Testis (tissue), 3 donors: ENCODE data around the gene SELE. TPM values are rescaled to one million over a fixed set of nuclear protein-coding genes. Genes with fewer than 3 reads are reported as not detected.

Source experiments
- DNase-seq: peaks from one replicate; pipeline ENCODE4 v3.0.0-alpha.2; 2019
- H3K27ac ChIP-seq, 2 donors: fragments of 200-600 bp; sonication (generic); one replicate each; pipeline ENCODE4 v1.5.1; 2019
- H3K27me3 ChIP-seq: fragments of 200-600 bp; sonication (generic); one replicate; pipeline ENCODE4 v1.5.1; 2019
- H3K36me3 ChIP-seq: fragments of 200-600 bp; sonication (generic); one replicate; pipeline ENCODE4 v1.5.1; 2017; ENCODE audit warnings: low read depth; ENCODE audit errors: missing control alignments
- H3K4me1 ChIP-seq: fragments of 200-600 bp; sonication (generic); one replicate; pipeline ENCODE4 v1.5.1; 2019
- H3K4me3 ChIP-seq, 2 donors: fragments of 200-600 bp; sonication (generic); one replicate each; pipeline ENCODE4 v1.5.1; 2017 to 2019
- H3K9me3 ChIP-seq: fragments of 200-600 bp; sonication (generic); one replicate; pipeline ENCODE4 v1.5.1; 2017
- CTCF ChIP-seq, 3 experiments: fragments of 450-650 bp in 2 of 3; fragments of 200-600 bp in 1 of 3; sonication (generic) in 1 of 3; IDR thresholded peaks; one replicate each; pipeline ENCODE4 v1.5.1; 2016 to 2019; ENCODE audit warnings: antibody characterized with exemption in 3 of 3, mild to moderate bottlenecking in 2 of 3, moderate library complexity in 1 of 3
- POLR2A ChIP-seq: fragments of 450-650 bp; IDR thresholded peaks from one replicate; pipeline ENCODE4 v1.6.1; 2017; ENCODE audit warnings: antibody characterized with exemption, mild to moderate bottlenecking, moderate library complexity
- WGBS, 2 donors: methylation state at CpG; one replicate each; pipeline ENCODE4 v1.1.5; 2018; 5-methylcytosine and 5-hydroxymethylcytosine counted together
- intact Hi-C: fragments of 100-400 bp; cut with DNase I; formaldehyde crosslinking; loops from one replicate; pipeline ENCODE4 v1.15.1; 2023; ENCODE audit warnings: low total_unique reads
- polyA plus RNA-seq: library from polyadenylated mRNA; stranded (reverse); fragments of 350-450 nt; fragmentation: Illumina TruSeq; extraction: RNeasy Lipid Tissue Mini Kit (QIAGEN cat#74804); gene quantifications from one replicate; pipeline ENCODE4 v1.2.3, GENCODE V29; 2014; ENCODE audit warnings: low read depth, low replicate concordance; ENCODE audit not compliant: insufficient read depth
- total RNA-seq, 2 donors: library from RNA; depleted of rRNA; stranded (reverse); fragments of >200 nt; gene quantifications; one replicate each; pipeline ENCODE4 v1.2.3, GENCODE V29; 2016

Gene SELE
- total and polyA plus RNA-seq, 3 donors from 2014 or later: 0.47 to 1.7 (median 1.2) TPM

GRCh38 chr1:169698976-169699375 lies 34.9 kb downstream of the SELE start:
- Histone ChIP-seq H3K4me1 (no peaks in the 10 kb centered on the region), H3K27me3 (no peaks in the 10 kb centered on the region), H3K4me3 (no peak overlapping the region), H3K27ac (no peak overlapping the region), H3K9me3 (no peaks in the 10 kb centered on the region), H3K36me3 (no peaks in the 10 kb centered on the region)
- no peak for DNase-seq
- intact Hi-C loops: no loop called here
- WGBS, 2 donors: 84 to 90% methylated on average over 3 of the region's 3 CpGs
- no peak for TF ChIP-seq POLR2A
- no peak for TF ChIP-seq CTCF (IDR thresholded peaks at IDR 0.05)

DNA sequence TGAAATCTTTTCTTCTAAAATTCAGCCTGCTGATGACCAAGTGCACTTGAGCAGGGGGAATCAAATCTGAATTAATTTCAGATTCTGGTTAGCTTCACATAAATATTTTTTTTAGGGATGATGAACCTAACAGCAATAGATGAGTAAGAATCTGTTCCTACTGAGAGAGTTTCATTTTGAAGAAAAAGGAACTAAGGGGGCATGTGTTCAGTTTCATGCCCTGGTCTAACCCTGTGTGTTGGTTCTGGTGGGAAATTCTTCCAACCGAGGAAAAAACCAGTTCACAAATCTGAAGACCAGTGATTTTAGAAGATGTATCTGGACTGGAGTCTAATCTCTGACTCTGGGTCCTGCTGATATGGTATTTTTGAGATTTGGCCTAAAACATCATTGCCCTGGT lies 36.1 kb downstream of the SELE start:
- intact Hi-C loops: no loop called here
- no peaks in the 10 kb centered on the region for H3K4me1 ChIP-seq
- no peak overlapping the region for H3K4me3 ChIP-seq
- 70 to 74% methylated on average over 1 of the region's 1 CpG for WGBS, 2 donors
- TF ChIP-seq CTCF (IDR thresholded peaks at IDR 0.05): no peak
- TF ChIP-seq POLR2A: no peak
- no peaks in the 10 kb centered on the region for H3K36me3 ChIP-seq
- no peak for DNase-seq
- no peak overlapping the region for H3K27ac ChIP-seq
- H3K9me3 ChIP-seq: no peaks in the 10 kb centered on the region
- no peaks in the 10 kb centered on the region for H3K27me3 ChIP-seq

DNA sequence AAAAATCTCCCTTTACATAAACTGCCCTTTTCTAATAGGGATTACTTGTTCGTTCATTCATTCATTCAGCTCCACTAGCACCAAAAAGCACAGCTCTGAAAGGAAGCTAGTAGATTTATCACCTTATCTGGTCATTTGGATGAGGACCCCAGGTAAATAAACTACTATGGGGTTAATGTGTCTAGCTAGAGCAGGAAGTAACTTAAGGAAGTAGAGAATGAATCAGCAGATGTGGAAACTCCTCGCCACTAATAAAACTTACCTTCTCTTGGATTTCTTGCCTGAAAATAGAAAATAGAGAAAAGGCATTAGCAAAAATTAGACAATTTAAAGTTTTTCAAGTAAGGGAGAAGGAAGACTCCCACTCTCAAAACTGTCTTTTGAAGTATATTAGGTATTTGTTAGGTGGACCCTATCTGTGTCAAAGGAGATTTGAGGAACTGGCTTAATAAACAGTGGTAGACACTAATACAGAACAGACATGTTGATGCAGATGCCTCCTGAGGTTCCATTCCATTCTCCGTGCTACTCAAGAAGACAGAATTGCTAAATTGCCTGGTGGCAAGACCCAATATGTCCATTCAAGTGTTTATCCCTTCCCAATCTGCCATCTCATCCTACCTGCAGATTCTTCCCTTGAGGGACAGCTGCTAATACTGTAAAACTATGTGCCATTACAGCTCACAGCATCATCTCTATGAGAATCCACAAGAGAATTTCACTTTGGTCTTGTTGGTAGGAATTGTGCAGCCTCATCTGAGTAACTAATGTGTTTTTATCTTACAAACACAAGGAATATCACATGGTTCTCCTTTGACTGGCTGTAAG lies 37.4 kb downstream of the SELE start:
- no peaks in the 10 kb centered on the region for H3K36me3 ChIP-seq
- WGBS, 2 donors: 73 to 81% methylated on average over 3 of the region's 3 CpGs
- no peak overlapping the region for H3K4me3 ChIP-seq
- no peaks in the 10 kb centered on the region for H3K27me3 ChIP-seq
- no peak for DNase-seq
- H3K4me1 ChIP-seq: no peaks in the 10 kb centered on the region
- intact Hi-C loops: no loop called here
- TF ChIP-seq CTCF (IDR thresholded peaks at IDR 0.05): no peak
- no peak for TF ChIP-seq POLR2A
- H3K9me3 ChIP-seq: no peaks in the 10 kb centered on the region
- no peak overlapping the region for H3K27ac ChIP-seq

- no peak for TF ChIP-seq CTCF (IDR thresholded peaks at IDR 0.05)
- TF ChIP-seq POLR2A: no peak
- Histone ChIP-seq H3K4me1 (no peaks in the 10 kb centered on the region), H3K4me3 (no peak overlapping the region), H3K27me3 (no peaks in the 10 kb centered on the region), H3K9me3 (no peaks in the 10 kb centered on the region), H3K27ac (no peak overlapping the region), H3K36me3 (no peaks in the 10 kb centered on the region)
- WGBS, 2 donors: 61 to 66% methylated on average over 5 of the region's 5 CpGs
- no peak for DNase-seq
- intact Hi-C loops: no loop called here
These were observed 39.4 kb downstream of the SELE start for GRCh38 chr1:169694304-169695075.
